Endothelial cell of umbilical vein (primary cell): ENCODE results near the gene GGN. TPM values are rescaled to one million over a fixed set of nuclear protein-coding genes. Genes with fewer than 3 reads are reported as not detected.

ENCODE experiments used
- BruUV-seq: library from RNA; stranded (reverse); fragments of 400-500 nt; replicated peaks from 2 replicates; lab custom pipeline; 2021; lab: Mats Ljungman, UMichigan
- CTCF ChIA-PET: fragments of 300-600, 350-600 bp; sonication (Branson Sonifier 250); formaldehyde crosslinking; loops from one replicate; lab custom pipeline; 2021; ENCODE audit warnings: antibody characterized with exemption, inconsistent platforms; lab: Charles Lee
- POLR2A ChIA-PET: fragments of 300-600, 350-600 bp; sonication (Branson Sonifier 250); formaldehyde crosslinking; loops from one replicate; lab custom pipeline; 2021; ENCODE audit warnings: antibody characterized with exemption, inconsistent platforms; lab: Charles Lee
- DNase-seq: peaks from one replicate; pipeline ENCODE4 v3.0.0-alpha.2; 2011; ENCODE audit warnings: low read depth, low spot score
- FAIRE-seq: peaks from 2 replicates; lab custom pipeline; 2011; peaks lifted over from hg19 to GRCh38; lab: Jason Lieb, UNC
- H2AFZ ChIP-seq: 2 replicates; pipeline ENCODE4 v1.6.0; 2012; ENCODE audit warnings: low read depth, low read length, control low read depth, inconsistent platforms
- H3K27ac ChIP-seq: 2 replicates; pipeline ENCODE4 v1.5.1; 2011; ENCODE audit warnings: low read depth, mild to moderate bottlenecking, control low read depth, low read length, moderate library complexity; ENCODE audit not compliant: insufficient read depth
- H3K27me3 ChIP-seq, 2 experiments: 2 replicates each; pipeline versions ENCODE4 v1.6.0 to v1.6.1; 2011; ENCODE audit warnings: low read length in 2 of 2, mixed read lengths in 1 of 2; ENCODE audit not compliant: control insufficient read depth in 2 of 2, insufficient read depth in 2 of 2
- H3K36me3 ChIP-seq, 2 experiments: 2 replicates in 1 of 2; 3 replicates in 1 of 2; pipeline ENCODE4 v1.5.1; 2011; ENCODE audit warnings: low read length in 2 of 2, mild to moderate bottlenecking in 1 of 2, moderate library complexity in 1 of 2; ENCODE audit not compliant: control insufficient read depth in 2 of 2, insufficient read depth in 2 of 2; ENCODE audit errors: extremely low read depth in 1 of 2
- H3K4me1 ChIP-seq: 3 replicates; pipeline ENCODE4 v1.5.1; 2011; ENCODE audit warnings: mild to moderate bottlenecking, low read length; ENCODE audit not compliant: control insufficient read depth, insufficient read depth; ENCODE audit errors: extremely low read depth
- H3K4me2 ChIP-seq: 2 replicates; pipeline ENCODE4 v1.6.1; 2011; ENCODE audit warnings: low read length, control low read depth, mixed read lengths; ENCODE audit not compliant: insufficient read depth
- H3K4me3 ChIP-seq, 3 experiments: fragments of 200-600 bp in 1 of 3; sonication (generic), shearing (Covaris generic) in 1 of 3; replicated peaks in 1 of 3; 2 replicates each; pipeline ENCODE4 v1.5.1; 2011 to 2016; ENCODE audit warnings: control low read depth in 3 of 3, low read length in 3 of 3, mild to moderate bottlenecking in 2 of 3, inconsistent platforms in 1 of 3, low read depth in 1 of 3, moderate library complexity in 1 of 3; ENCODE audit not compliant: insufficient read depth in 1 of 3
- H3K79me2 ChIP-seq: 2 replicates; pipeline ENCODE4 v1.6.0; 2012; ENCODE audit warnings: low read length, inconsistent platforms; ENCODE audit not compliant: control insufficient read depth, insufficient read depth
- H3K9ac ChIP-seq: replicated peaks from 2 replicates; pipeline ENCODE3; 2011; ENCODE audit warnings: low read length, control low read depth; ENCODE audit not compliant: insufficient read depth; ENCODE audit errors: extremely low read depth
- H3K9me1 ChIP-seq: replicated peaks from 3 replicates; pipeline ENCODE4 v1.6.0; 2011; ENCODE audit warnings: mild to moderate bottlenecking, low read length; ENCODE audit not compliant: control insufficient read depth, insufficient read depth; ENCODE audit errors: extremely low read depth
- H3K9me3 ChIP-seq: replicated peaks from 2 replicates; pipeline ENCODE4 v1.5.1; 2012; ENCODE audit warnings: low read length, inconsistent platforms; ENCODE audit not compliant: control insufficient read depth, insufficient read depth
- H4K20me1 ChIP-seq: replicated peaks from 2 replicates; pipeline ENCODE3; 2011; ENCODE audit warnings: mild to moderate bottlenecking, low read length; ENCODE audit not compliant: control insufficient read depth, insufficient read depth; ENCODE audit errors: extremely low read depth
- EZH2 ChIP-seq: IDR thresholded peaks from 2 replicates; pipeline ENCODE4 v1.6.1; 2012; ENCODE audit warnings: borderline replicate concordance, low read depth, mild to moderate bottlenecking, moderate library complexity, low read length, inconsistent platforms; ENCODE audit not compliant: severe bottlenecking
- FOS ChIP-seq: IDR thresholded peaks from 2 replicates; pipeline ENCODE4 v1.6.1; 2011; ENCODE audit warnings: mild to moderate bottlenecking, low read length, moderate library complexity, borderline replicate concordance; ENCODE audit not compliant: insufficient read depth
- GATA2 ChIP-seq: IDR thresholded peaks from 2 replicates; pipeline ENCODE4 v1.7.0; 2011; ENCODE audit warnings: low read depth, mild to moderate bottlenecking, moderate library complexity, mixed read lengths, low read length; ENCODE audit not compliant: insufficient read length, insufficient read depth
- JUN ChIP-seq: IDR thresholded peaks from 2 replicates; pipeline ENCODE4 v1.6.1; 2011; ENCODE audit warnings: borderline replicate concordance, low read depth; ENCODE audit not compliant: insufficient read length, insufficient read depth
- MYC ChIP-seq: IDR thresholded peaks from one replicate; pipeline ENCODE4 v1.6.1; 2011; ENCODE audit warnings: mild to moderate bottlenecking, low read depth, low read length
- POLR2A ChIP-seq: IDR thresholded peaks from 2 replicates; pipeline ENCODE4 v1.6.1; 2012; ENCODE audit warnings: low read depth, mild to moderate bottlenecking, control low read depth, low read length
- POLR2AphosphoS5 ChIP-seq: IDR thresholded peaks from 2 replicates; pipeline ENCODE4 v1.6.1; 2012; ENCODE audit warnings: low read depth, mild to moderate bottlenecking, control low read depth, low read length, moderate library complexity; ENCODE audit not compliant: insufficient read depth
- dilution Hi-C: fragments of 300-500 bp; cut with MboI; formaldehyde crosslinking; loops from one replicate; pipeline ENCODE4 v1.15.0; 2019; ENCODE audit warnings: low sequenced_read_pairs; ENCODE audit not compliant: extremely low pct_ligation_motif_present
- intact Hi-C: fragments of 100-400 bp; cut with micrococcal nuclease; formaldehyde crosslinking; loops from one replicate; pipeline ENCODE4 v1.10.0; 2022
- polyA plus RNA-seq, 4 experiments: library from polyadenylated mRNA; depleted of rRNA in 3 of 4; stranded (reverse) in 3 of 4; unstranded in 1 of 4; fragments of >200 nt; gene quantifications; 2 replicates each; pipeline versions ENCODE4 v1.2.1 to v1.2.3, GENCODE V29; 2011 to 2012; ENCODE audit warnings: missing spikeins in 1 of 4
- total RNA-seq: library from RNA; stranded (reverse); gene quantifications from 2 replicates; pipeline ENCODE4 v1.2.3, GENCODE V29; 2021
- TF ChIP-seq, protein P1 (sequence below), 2 donors: IDR thresholded peaks; 1 replicate in 1 of 2; 2 replicates in 1 of 2; pipeline ENCODE4 v1.5.1; 2011; ENCODE audit warnings: low read length in 2 of 2, mild to moderate bottlenecking in 2 of 2, moderate library complexity in 2 of 2, control low read depth in 1 of 2, inconsistent platforms in 1 of 2, low read depth in 1 of 2; ENCODE audit not compliant: insufficient read depth in 1 of 2; ENCODE audit errors: extremely low read depth in 1 of 2
- TF ChIP-seq, protein P2 (sequence below): IDR thresholded peaks from 2 replicates; pipeline ENCODE4 v1.6.1; 2011; ENCODE audit not compliant: insufficient read depth, insufficient read length

Gene GGN
- total and polyA plus RNA-seq, 2 donors (not counting 3 experiments of a cell fraction or from before 2014, with no cell fraction given) = 0.39 to 0.88 TPM

DNA sequence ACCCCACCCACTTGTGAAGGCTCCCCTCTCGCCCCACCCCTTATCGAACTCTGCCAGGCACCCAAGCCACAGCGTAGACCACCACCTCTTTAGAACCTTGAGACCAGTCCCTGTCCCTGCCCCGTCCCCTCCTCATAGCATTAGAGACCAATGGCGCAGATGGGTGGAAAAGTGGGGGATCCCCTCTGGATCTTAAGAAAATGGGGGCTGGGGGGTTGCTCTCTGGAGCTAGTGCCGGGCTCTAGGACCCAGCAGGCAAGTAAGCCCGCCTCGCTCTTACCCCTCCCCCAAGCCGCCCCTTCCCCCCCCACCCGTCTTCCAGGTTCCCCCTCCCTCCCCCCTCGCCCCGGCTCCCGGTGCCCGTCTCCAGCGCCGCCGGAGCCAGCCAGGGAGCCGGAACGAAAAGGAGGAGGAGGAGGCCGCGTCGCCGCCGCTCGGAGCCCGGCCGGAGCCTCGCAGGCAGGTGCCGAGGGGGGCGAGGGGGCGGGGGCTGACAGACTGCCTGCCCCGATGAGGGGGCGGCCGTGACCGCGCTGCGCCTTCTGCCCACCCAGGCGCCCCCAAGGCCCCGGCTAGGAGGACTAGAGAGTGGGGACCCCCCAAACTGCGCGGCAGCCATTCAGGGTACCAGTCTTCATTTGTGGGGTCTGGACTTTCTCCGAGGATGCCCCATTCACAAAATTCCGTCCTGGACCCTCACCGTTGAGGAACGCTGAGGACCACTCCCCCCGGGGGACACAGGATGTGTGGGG lies 691 bp upstream of the GGN start, which contains the start of gene SPRED3:
TSS of gene SPRED3 (plus strand) at position 349 of the 752 bp plus-strand sequence. CDS start 1,606 bp downstream, outside the sequence.
- ChIA-PET POLR2A (interaction anchor here (1.9 to 3.6 kb wide), 3 partner anchors 13 to 14 kb away, joined by 8 to 39 read pairs (median 11); partner anchors contain the start of genes FAM98C and PSMD8), CTCF (interaction anchor here (0.8 to 4.7 kb wide), 10 partner anchors 14 to 486 kb away, joined by 3 to 65 read pairs (median 5); partner anchors contain the start of genes FAM98C and PSMD8)
- dilution Hi-C loops (no loop called here), intact Hi-C loops (loop anchor here (1.0 to 5.0 kb wide), 5 partner anchors 14 to 156 kb away; partner anchors contain the start of genes FAM98C and PSMD8)
- Histone ChIP-seq H3K27ac (peak within 1 kb of the TSS; percentile 84), H4K20me1 (no peaks in the 10 kb centered on the region), H3K9me3 (no peaks in the 10 kb centered on the region), H3K9ac (peak within 1 kb of the TSS; percentile 91), H3K79me2 (peaks cover 18% of the 10 kb centered on the region), H3K9me1 (no peaks in the 10 kb centered on the region), H3K36me3 (peaks cover 0 to under 1% of the 10 kb centered on the region in 2 experiments), H3K4me2 (peak within 1 kb of the TSS; percentile 87), H2AFZ (peak within 1 kb of the TSS; percentile 79), H3K4me3 (peak within 1 kb of the TSS; percentile 78 to 96 (median 91)), H3K4me1 (peaks cover 16% of the 10 kb centered on the region), H3K27me3 (no peaks in the 10 kb centered on the region)
- DNase-seq = no peak
- TF ChIP-seq POLR2A (no peak), EZH2 (no peak), MYC (no peak), GATA2 (no peak), FOS (no peak), POLR2AphosphoS5 (no peak), JUN (no peak)
- TF ChIP-seq, protein P1, sequence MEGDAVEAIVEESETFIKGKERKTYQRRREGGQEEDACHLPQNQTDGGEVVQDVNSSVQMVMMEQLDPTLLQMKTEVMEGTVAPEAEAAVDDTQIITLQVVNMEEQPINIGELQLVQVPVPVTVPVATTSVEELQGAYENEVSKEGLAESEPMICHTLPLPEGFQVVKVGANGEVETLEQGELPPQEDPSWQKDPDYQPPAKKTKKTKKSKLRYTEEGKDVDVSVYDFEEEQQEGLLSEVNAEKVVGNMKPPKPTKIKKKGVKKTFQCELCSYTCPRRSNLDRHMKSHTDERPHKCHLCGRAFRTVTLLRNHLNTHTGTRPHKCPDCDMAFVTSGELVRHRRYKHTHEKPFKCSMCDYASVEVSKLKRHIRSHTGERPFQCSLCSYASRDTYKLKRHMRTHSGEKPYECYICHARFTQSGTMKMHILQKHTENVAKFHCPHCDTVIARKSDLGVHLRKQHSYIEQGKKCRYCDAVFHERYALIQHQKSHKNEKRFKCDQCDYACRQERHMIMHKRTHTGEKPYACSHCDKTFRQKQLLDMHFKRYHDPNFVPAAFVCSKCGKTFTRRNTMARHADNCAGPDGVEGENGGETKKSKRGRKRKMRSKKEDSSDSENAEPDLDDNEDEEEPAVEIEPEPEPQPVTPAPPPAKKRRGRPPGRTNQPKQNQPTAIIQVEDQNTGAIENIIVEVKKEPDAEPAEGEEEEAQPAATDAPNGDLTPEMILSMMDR (IDR thresholded peaks at IDR 0.05; ENCODE audit: extremely low read depth in 1 of 2, insufficient read depth in 1 of 2, low read depth in 1 of 2, low read length in 2 of 2) = no peak
- TF ChIP-seq, protein P2, sequence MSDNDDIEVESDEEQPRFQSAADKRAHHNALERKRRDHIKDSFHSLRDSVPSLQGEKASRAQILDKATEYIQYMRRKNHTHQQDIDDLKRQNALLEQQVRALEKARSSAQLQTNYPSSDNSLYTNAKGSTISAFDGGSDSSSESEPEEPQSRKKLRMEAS = no peak
- BruUV-seq = TSS peak; percentile 42
- no peak for FAIRE-seq
